ENCODE results near the gene PKNOX1.

Gene PKNOX1

DNA sequence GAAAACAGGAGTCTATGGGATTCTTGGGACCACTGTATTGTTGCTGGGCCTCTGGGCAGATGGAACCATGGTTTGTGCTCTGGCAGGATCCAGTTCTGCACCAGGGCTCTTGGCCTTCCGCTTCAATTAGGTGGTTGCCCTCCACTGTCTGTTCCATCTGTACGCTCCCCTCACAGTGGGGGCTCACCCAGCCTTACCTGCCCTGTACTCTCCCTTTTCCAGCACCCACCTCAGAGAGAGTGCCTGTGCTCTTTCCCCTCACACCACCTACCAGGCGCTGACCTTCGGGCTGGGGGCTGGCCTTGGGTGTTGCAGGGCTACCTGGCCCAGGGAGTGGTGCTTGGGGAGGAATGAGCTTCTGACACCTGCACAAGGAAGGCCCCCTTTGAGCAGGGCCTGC is 7.5 kb downstream of the PKNOX1 start:
- no peaks in the 10 kb centered on the region for H3K27me3 ChIP-seq (ENCODE audit: insufficient read depth, low read length, poor library complexity, severe bottlenecking)
- no peaks in the 10 kb centered on the region for H3K9me3 ChIP-seq (ENCODE audit: insufficient read depth, low read depth, low read length)
- H3K79me2 ChIP-seq (ENCODE audit: insufficient read depth, low read length), result peaks cover 87% of the 10 kb centered on the region
- H3K9me2 ChIP-seq (replicated peaks; ENCODE audit: low read depth, low read length), result no peaks in the 10 kb centered on the region
- H4K20me1 ChIP-seq (ENCODE audit: insufficient read depth, low read length, poor library complexity, severe bottlenecking), result peaks cover 5% of the 10 kb centered on the region
- H2AFZ ChIP-seq (ENCODE audit: low read length), result no peak overlapping the region
- H3K9ac ChIP-seq (ENCODE audit: low read depth, low read length, poor library complexity, severe bottlenecking), result no peak overlapping the region
- H3K4me1 ChIP-seq (ENCODE audit: insufficient read depth, low read length, poor library complexity, severe bottlenecking), result peaks cover 35% of the 10 kb centered on the region
- no peaks in the 10 kb centered on the region for H3F3A ChIP-seq (ENCODE audit: low read depth)
- no peak overlapping the region for H3K4me2 ChIP-seq (ENCODE audit: low read depth, low read length, poor library complexity, severe bottlenecking)
- H3K36me3 ChIP-seq (ENCODE audit: insufficient read depth, low read length), result no peaks in the 10 kb centered on the region
- no peak for TF ChIP-seq EZH2phosphoT487 (IDR thresholded peaks at IDR 0.05; ENCODE audit: borderline replicate concordance)
- TF ChIP-seq, protein P1, sequence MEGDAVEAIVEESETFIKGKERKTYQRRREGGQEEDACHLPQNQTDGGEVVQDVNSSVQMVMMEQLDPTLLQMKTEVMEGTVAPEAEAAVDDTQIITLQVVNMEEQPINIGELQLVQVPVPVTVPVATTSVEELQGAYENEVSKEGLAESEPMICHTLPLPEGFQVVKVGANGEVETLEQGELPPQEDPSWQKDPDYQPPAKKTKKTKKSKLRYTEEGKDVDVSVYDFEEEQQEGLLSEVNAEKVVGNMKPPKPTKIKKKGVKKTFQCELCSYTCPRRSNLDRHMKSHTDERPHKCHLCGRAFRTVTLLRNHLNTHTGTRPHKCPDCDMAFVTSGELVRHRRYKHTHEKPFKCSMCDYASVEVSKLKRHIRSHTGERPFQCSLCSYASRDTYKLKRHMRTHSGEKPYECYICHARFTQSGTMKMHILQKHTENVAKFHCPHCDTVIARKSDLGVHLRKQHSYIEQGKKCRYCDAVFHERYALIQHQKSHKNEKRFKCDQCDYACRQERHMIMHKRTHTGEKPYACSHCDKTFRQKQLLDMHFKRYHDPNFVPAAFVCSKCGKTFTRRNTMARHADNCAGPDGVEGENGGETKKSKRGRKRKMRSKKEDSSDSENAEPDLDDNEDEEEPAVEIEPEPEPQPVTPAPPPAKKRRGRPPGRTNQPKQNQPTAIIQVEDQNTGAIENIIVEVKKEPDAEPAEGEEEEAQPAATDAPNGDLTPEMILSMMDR (conservative IDR thresholded peaks at IDR 0.05; ENCODE audit: low read length), result no peak
- no peak overlapping the region for H3K4me3 ChIP-seq (ENCODE audit: low read length, poor library complexity, severe bottlenecking)

DNA sequence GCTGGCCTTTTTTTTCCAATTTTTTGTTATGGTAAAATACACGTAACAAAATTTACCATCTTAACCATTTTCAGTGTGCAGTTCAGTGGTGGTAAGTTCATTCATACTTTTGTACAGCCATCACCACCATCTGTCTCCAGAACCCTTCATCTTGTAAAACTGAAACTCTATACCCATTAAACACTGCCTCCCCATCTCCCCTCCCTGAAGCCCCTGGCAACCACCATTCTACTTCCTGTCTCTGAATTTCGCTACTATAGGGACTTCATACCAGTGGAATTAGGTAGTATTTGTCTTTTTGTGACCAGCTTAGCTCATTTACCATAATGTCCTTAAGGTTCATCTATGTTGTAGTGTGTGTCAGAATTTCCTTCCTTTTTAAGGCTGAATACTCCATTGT is 8.7 kb downstream of the PKNOX1 start:
- H3K79me2 ChIP-seq (ENCODE audit: insufficient read depth, low read length), result peaks cover 76% of the 10 kb centered on the region
- TF ChIP-seq, protein P1 (conservative IDR thresholded peaks at IDR 0.05; ENCODE audit: low read length), result no peak
- H3K9ac ChIP-seq (ENCODE audit: low read depth, low read length, poor library complexity, severe bottlenecking), result peak overlapping the region; percentile 34
- H3K27me3 ChIP-seq (ENCODE audit: insufficient read depth, low read length, poor library complexity, severe bottlenecking), result no peaks in the 10 kb centered on the region
- no peaks in the 10 kb centered on the region for H3F3A ChIP-seq (ENCODE audit: low read depth)
- H3K9me2 ChIP-seq (replicated peaks; ENCODE audit: low read depth, low read length), result no peaks in the 10 kb centered on the region
- peak overlapping the region; percentile 71 for H3K4me2 ChIP-seq (ENCODE audit: low read depth, low read length, poor library complexity, severe bottlenecking)
- H3K36me3 ChIP-seq (ENCODE audit: insufficient read depth, low read length), result no peaks in the 10 kb centered on the region
- no peaks in the 10 kb centered on the region for H3K9me3 ChIP-seq (ENCODE audit: insufficient read depth, low read depth, low read length)
- peaks cover 4% of the 10 kb centered on the region for H4K20me1 ChIP-seq (ENCODE audit: insufficient read depth, low read length, poor library complexity, severe bottlenecking)
- H3K4me1 ChIP-seq (ENCODE audit: insufficient read depth, low read length, poor library complexity, severe bottlenecking), result peaks cover 35% of the 10 kb centered on the region
- H3K4me3 ChIP-seq (ENCODE audit: low read length, poor library complexity, severe bottlenecking), result peak overlapping the region; percentile 65
- H2AFZ ChIP-seq (ENCODE audit: low read length), result no peak overlapping the region

DNA sequence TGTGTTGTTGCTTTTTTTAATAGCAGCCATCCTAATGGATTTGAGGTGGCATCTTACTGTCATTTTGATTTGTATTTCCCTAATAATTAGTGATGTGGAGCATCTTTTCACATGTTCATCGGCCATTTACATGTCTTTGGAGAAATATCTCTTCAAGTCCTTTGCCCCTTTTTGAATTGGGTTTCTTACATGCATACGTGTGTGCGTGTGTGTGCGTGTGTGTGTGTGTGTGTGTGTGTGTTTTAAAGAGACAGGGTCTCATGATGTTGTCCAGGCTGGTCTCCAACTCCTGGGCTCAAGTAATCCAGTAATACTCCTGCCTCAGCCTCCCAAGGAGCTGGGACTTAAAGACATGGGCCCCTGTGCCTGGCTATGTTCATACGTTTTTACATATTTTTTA is 9.5 kb downstream of the PKNOX1 start:
- Histone ChIP-seq H3K4me2 (ENCODE audit: low read depth, low read length, poor library complexity, severe bottlenecking) (peak overlapping the region; percentile 71), H3K9me2 (replicated peaks; ENCODE audit: low read depth, low read length) (no peaks in the 10 kb centered on the region), H3K79me2 (ENCODE audit: insufficient read depth, low read length) (peaks cover 78% of the 10 kb centered on the region)

More for the DNA sequence above, 9.5 kb downstream of the PKNOX1 start:
- H3F3A ChIP-seq (ENCODE audit: low read depth), result no peaks in the 10 kb centered on the region
- no peak for TF ChIP-seq EZH2phosphoT487 (IDR thresholded peaks at IDR 0.05; ENCODE audit: borderline replicate concordance)
- TF ChIP-seq, protein P1 (conservative IDR thresholded peaks at IDR 0.05; ENCODE audit: low read length), result no peak
- peaks cover 4% of the 10 kb centered on the region for H4K20me1 ChIP-seq (ENCODE audit: insufficient read depth, low read length, poor library complexity, severe bottlenecking)
- no peak overlapping the region for H2AFZ ChIP-seq (ENCODE audit: low read length)
- H3K27me3 ChIP-seq (ENCODE audit: insufficient read depth, low read length, poor library complexity, severe bottlenecking), result no peaks in the 10 kb centered on the region
- no peaks in the 10 kb centered on the region for H3K9me3 ChIP-seq (ENCODE audit: insufficient read depth, low read depth, low read length)
- no peak overlapping the region for H3K4me3 ChIP-seq (ENCODE audit: low read length, poor library complexity, severe bottlenecking)
- no peaks in the 10 kb centered on the region for H3K36me3 ChIP-seq (ENCODE audit: insufficient read depth, low read length)
- no peak overlapping the region for H3K9ac ChIP-seq (ENCODE audit: low read depth, low read length, poor library complexity, severe bottlenecking)
- peaks cover 35% of the 10 kb centered on the region for H3K4me1 ChIP-seq (ENCODE audit: insufficient read depth, low read length, poor library complexity, severe bottlenecking)
